DMS 273 (cell line): ENCODE measurements around the gene DMD.
A peak's percentile ranks its signal among the peaks of the same experiment; 100 is the strongest.

Experiments
- DNase-seq: peaks from one replicate; lab custom pipeline; 2025; ENCODE audit not compliant: unreplicated experiment; lab: John Stamatoyannopoulos, UW

The DMD gene

DNA sequence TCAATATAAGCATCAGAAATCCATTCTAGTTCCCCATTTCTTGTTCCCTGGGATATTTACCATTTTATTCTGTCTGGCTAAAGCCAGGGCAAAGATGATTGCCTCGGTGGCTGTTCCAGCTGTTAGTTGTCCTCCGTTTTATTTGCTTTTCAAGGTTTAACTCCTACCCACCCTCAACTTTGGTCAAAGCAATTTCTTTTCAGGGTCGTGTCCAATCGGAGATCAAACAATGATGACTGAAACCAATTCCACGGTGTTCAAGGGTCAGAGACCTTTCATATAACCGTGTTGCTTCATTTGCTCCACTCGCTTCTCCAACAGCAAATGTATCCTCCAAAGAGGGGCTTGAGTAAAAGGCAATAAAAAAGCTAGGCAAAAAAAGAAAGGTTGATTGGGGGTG, 1946.0 kb downstream of the DMD start:
- DNase-seq = no peak

DNA sequence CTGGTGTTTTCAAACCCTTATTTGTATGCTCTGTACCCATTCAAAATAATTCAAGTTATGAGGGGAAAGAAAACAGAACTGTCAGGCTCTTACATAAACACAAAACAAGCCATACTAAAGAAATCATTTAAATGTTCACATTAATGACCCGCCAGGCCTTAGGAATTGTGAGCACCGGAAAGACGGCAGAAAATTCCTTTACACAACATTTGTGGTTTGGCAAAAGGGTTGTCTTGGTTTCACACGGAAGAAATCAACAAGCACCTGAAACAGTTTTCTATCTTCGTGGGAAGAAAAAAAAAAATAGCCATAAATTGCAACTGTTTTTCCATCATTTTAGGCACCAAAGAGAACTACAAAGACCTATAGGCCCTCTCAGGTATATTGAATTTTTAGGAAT, 1951.0 kb downstream of the DMD start:
- no peak for DNase-seq

- no peak for DNase-seq
These were observed 1953.2 kb downstream of the DMD start for GRCh38 chrX:31258166-31258565.

- no peak for DNase-seq
These were observed 1955.9 kb downstream of the DMD start for GRCh38 chrX:31255310-31256033.

GRCh38 chrX:31252133-31252532, 1959.2 kb downstream of the DMD start:
- no peak for DNase-seq

- DNase-seq = no peak
These were observed 1960.0 kb downstream of the DMD start for GRCh38 chrX:31251336-31251735.

- no peak for DNase-seq
These were observed 1965.6 kb downstream of the DMD start for GRCh38 chrX:31245714-31246113.

- DNase-seq = no peak
These were observed 1967.5 kb downstream of the DMD start for GRCh38 chrX:31243804-31244203.

DNA sequence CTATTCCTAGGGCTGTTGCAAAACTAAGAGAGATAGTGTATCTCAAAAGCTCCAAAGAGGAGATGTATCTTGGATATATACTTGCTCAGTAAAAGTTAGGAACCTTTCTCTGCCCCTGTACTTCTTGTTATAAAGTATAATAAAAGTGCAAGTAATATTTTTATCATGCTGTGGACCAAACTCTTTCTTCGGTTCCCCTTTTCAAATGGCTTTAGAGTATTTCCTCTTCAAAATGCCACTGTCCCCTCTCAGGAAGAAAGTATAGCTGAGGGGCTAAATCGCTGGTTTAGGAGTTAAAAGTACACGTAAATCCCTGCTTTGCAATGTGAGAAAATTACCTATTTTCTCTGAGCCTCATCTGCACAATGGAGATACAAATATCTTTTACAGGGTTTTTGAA, 1970.4 kb downstream of the DMD start:
- DNase-seq = no peak

- no peak for DNase-seq
These were observed 1974.2 kb downstream of the DMD start for GRCh38 chrX:31237189-31237588.

DNA sequence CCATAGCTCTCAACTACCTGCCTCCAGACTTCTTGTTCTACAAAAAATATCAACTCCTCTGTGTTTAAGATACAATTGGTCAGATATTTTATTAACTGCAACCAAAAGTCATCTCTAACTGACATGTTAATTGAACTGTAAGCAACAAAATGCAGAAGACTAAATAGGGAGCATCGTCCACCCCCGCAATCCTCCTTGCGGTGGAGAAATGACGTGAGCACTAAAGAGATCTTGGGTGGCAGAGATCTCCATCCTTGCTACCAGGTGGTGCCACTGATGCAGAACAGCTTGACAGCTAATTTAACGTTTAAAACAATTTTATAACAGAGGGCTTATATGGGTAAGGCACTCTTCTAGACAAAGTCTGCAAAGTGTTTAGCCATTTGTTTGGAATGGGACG, 1975.1 kb downstream of the DMD start:
- no peak for DNase-seq

- no peak for DNase-seq
These were observed 1977.3 kb downstream of the DMD start for GRCh38 chrX:31233941-31234496.

DNA sequence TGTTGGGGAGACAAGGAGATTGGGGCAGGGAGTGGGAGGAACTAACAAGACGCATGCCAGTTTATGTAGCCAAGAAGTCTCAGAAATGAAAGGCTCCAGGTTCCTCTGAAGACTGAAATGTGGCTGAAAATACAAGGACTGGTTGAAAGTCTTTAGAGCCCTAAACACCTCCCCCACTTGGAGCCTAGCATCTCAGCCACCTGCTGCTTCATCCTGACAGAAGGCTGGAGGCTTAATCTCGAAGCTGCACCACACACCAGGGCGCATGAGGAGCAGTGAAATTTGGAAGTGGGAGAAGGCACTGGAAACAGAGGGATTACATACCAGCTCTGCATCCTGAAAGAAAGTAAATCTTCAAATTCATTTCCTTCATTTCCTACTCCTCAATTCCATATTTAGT, 1978.8 kb downstream of the DMD start:
- peak; percentile 3 for DNase-seq

- DNase-seq = no peak
These were observed 1982.4 kb downstream of the DMD start for GRCh38 chrX:31228909-31229308.

DNA sequence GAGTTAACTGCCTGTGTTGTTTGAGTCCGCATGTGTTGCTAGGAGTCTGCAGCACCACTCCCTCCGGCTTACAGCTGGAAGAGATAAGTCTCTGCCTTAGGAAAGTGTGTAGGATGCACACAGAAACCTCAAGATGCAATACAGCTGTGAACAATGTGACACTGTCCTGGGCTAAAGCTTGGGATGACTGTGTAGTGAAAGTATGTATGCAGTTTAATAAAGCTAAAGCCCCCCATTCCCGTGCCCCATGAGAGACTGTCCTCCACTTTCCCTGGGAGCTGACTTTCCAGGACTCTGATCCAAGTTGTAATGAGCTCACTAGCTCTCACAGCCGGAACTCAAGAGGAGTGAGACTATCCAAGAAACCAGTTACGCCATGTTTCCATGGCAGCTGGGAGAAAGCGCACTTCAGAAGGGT, 1982.9 kb downstream of the DMD start:
- DNase-seq = no peak

GRCh38 chrX:31227250-31227649, 1984.1 kb downstream of the DMD start:
- DNase-seq = no peak

DNA sequence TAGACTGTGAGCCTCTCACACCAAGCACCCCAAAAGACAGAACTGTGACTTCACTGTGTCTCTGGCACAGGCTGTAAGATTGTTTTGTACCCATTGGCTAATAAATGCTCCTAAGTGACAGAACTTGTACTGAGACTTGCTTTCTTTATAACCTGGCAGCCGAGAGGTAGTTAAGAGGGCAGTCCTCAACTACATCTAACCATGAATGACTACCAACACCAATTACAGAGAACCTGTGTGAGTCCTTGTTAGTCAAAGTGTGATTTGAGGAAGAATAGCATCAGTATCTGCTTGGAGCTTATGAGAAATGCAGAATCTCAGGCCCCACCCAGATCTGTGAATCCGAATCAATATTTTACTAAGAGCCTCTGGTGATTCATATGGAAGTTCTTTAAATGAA, 1985.5 kb downstream of the DMD start:
- no peak for DNase-seq

DNA sequence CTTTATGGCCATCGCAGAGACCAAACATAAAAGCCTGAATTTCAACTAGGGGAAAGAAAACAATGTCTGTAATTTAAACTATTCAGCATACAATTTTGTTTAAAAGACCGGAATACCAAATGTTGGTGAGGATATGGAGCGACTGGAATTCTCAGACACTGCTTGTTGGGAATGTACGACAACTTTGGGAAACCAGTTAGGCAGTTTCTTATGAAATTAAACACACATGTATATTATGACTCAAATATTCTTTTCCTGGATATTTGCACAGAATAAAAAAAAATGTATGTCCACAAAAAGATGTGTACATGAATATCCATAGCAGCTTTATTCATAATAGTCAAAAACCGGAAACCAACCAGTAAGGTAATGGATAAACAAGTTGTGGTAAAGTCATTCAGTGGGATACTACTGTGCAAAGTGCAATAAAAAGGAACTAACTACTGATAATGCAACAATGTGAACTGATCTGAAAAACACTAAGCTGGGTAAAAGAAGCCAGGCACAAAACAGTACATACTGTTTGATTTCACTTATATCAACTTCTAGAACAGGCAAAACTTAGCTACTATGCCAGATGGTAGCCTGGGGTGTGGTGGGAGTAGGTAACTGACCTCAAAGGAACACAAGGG, 1986.9 kb downstream of the DMD start:
- DNase-seq = no peak

DNA sequence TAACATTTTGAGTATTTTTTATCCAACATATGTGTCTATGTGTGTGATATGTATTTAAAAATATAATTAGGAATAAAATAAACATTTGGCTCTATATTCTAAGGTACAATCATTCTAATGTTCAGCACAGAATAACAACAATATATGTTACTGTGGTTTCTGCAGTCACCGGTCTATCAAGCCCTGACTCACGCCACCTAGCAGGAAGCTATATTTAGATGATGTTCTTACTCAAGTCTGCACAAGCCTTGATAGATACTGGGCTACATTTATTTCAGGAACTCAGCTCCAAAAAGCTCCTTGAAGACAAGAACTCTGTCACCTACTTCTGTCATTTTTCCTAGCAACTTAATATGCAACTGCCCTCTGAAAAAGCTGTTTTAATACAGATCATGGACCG, 1987.5 kb downstream of the DMD start:
- DNase-seq = no peak

GRCh38 chrX:31222946-31223345, 1988.4 kb downstream of the DMD start:
- no peak for DNase-seq

DNA sequence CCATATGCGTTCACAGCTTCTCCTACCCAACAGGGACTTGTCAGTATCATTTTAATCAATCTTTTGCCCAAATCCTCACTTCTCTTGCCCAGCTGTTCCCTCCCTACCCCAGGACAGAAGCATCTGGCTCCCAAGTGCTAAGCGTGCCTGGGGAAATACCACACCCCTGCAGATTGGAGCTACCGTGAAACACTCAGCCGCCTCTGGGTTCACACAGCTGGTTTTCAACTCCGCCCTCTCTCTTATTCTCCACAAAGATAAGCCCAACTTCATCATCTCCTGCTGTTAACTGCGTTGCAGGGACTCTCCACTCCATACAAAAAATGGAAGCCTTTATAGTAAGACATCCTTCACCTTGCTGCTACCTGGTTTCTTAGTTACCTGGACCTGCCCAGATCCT, 1992.2 kb downstream of the DMD start:
- DNase-seq = no peak

- DNase-seq = no peak
These were observed 1994.3 kb downstream of the DMD start for GRCh38 chrX:31217084-31217483.
